GM12878 (cell line): ENCODE data around the gene SNX32. TPM values are rescaled to one million over a fixed set of nuclear protein-coding genes. Genes with fewer than 3 reads are reported as not detected.

Experiments used
- ATAC-seq: fragments of 200-7000 bp; cut with Tn5 transposase; 3 replicates; pipeline ENCODE4 v1.9.1; 2020; ENCODE audit warnings: mild to moderate bottlenecking, moderate library complexity
- BruUV-seq: library from RNA; stranded (reverse); fragments of 400-500 nt; replicated peaks from 2 replicates; lab custom pipeline; 2021; lab: Mats Ljungman, UMichigan
- CTCF ChIA-PET: fragments of 300-600 bp; sonication (Branson Sonifier 250); formaldehyde crosslinking; extraction: SDS; loops from one replicate; lab custom pipeline; 2021; ENCODE audit warnings: inconsistent platforms; lab: Yijun Ruan, JAX
- POLR2A ChIA-PET: fragments of 350-600 bp; formaldehyde crosslinking; extraction: SDS; loops from one replicate; lab custom pipeline; 2021; ENCODE audit warnings: inconsistent platforms; lab: Charles Lee
- RAD21 ChIA-PET: fragments of 300-600 bp; sonication (Branson Sonifier 250); formaldehyde crosslinking; loops from one replicate; lab custom pipeline; 2023; ENCODE audit warnings: antibody characterized with exemption; ENCODE audit not compliant: unreplicated experiment; lab: Charles Lee
- SMC1A ChIA-PET: fragments of 300-600 bp; sonication (Branson Sonifier 250); formaldehyde crosslinking; loops from one replicate; lab custom pipeline; 2023; ENCODE audit not compliant: unreplicated experiment, uncharacterized antibody; lab: Charles Lee
- DNase-seq: peaks from one replicate; pipeline ENCODE4 v3.0.0-alpha.2; 2011; ENCODE audit warnings: low read depth, low spot score
- FAIRE-seq: peaks from 3 replicates; lab custom pipeline; 2011; peaks lifted over from hg19 to GRCh38; lab: Jason Lieb, UNC
- H2AFZ ChIP-seq: 2 replicates; pipeline ENCODE4 v1.6.0; 2011; ENCODE audit warnings: low read depth, low read length, control low read depth; ENCODE audit not compliant: control insufficient read depth
- H3K27ac ChIP-seq: 2 replicates; pipeline ENCODE4 v1.5.1; 2011; ENCODE audit warnings: control low read depth; ENCODE audit not compliant: control insufficient read depth, insufficient read depth
- H3K27me3 ChIP-seq, 2 experiments: replicated peaks in 1 of 2; 2 replicates each; pipeline versions ENCODE4 v1.6.0 to v1.6.1; 2011; ENCODE audit warnings: low read length in 1 of 2; ENCODE audit not compliant: control insufficient read depth in 2 of 2, insufficient read depth in 2 of 2
- H3K36me3 ChIP-seq, 2 experiments: 2 replicates each; pipeline ENCODE4 v1.5.1; 2011; ENCODE audit warnings: low read length in 1 of 2; ENCODE audit not compliant: control insufficient read depth in 2 of 2, insufficient read depth in 2 of 2
- H3K4me1 ChIP-seq: 2 replicates; pipeline ENCODE4 v1.6.1; 2011; ENCODE audit warnings: mild to moderate bottlenecking, low read length, moderate library complexity, mixed read lengths; ENCODE audit not compliant: control insufficient read depth, insufficient read depth
- H3K4me2 ChIP-seq: 2 replicates; pipeline ENCODE4 v1.6.0; 2011; ENCODE audit warnings: control low read depth; ENCODE audit not compliant: control insufficient read depth, insufficient read depth
- H3K4me3 ChIP-seq: fragments of 200-600 bp; sonication (generic); 2 replicates; pipeline ENCODE4 v1.5.1; 2016
- H3K79me2 ChIP-seq: 2 replicates; pipeline ENCODE4 v1.6.0; 2011; ENCODE audit warnings: low read length; ENCODE audit not compliant: control insufficient read depth, insufficient read depth
- H3K9ac ChIP-seq: 2 replicates; pipeline ENCODE4 v1.8.0; 2011; ENCODE audit warnings: low read length, control low read depth, mixed read lengths; ENCODE audit not compliant: control insufficient read depth, insufficient read depth
- H3K9me3 ChIP-seq: replicated peaks from 3 replicates; pipeline ENCODE4 v1.5.1; 2011; ENCODE audit warnings: mild to moderate bottlenecking, low read length; ENCODE audit not compliant: control insufficient read depth, insufficient read depth
- H4K20me1 ChIP-seq: 2 replicates; pipeline ENCODE4 v1.6.0; 2011; ENCODE audit not compliant: control insufficient read depth, insufficient read depth
- DPF2 ChIP-seq: fragments of 450-650 bp; IDR thresholded peaks from 2 replicates; pipeline ENCODE4 v1.6.1; 2017; ENCODE audit warnings: mild to moderate bottlenecking
- FOXM1 ChIP-seq: IDR thresholded peaks from 2 replicates; pipeline ENCODE4 v1.6.1; 2012; ENCODE audit warnings: low read depth, mild to moderate bottlenecking, inconsistent platforms, low read length, moderate library complexity
- NR2F1 ChIP-seq: fragments of 450-650 bp; conservative IDR thresholded peaks from 2 replicates; pipeline ENCODE4 v1.6.1; 2017; ENCODE audit warnings: mild to moderate bottlenecking
- RELA ChIP-seq: fragments of 450-650 bp; IDR thresholded peaks from 2 replicates; pipeline ENCODE4 v1.8.0; 2014; ENCODE audit warnings: borderline replicate concordance; ENCODE audit not compliant: partially characterized antibody
- ZNF384 ChIP-seq: IDR thresholded peaks from 2 replicates; pipeline ENCODE4 v1.6.1; 2012; ENCODE audit warnings: low read depth, mild to moderate bottlenecking, low read length, improper control_type of control experiment, borderline replicate concordance
- WGBS: methylation state at CpG from one replicate; pipeline ENCODE4 v1.1.6; 2016; ENCODE audit warnings: low lambda C conversion rate; ENCODE audit not compliant: insufficient replicate concordance, insufficient coverage; ENCODE audit errors: missing lambda C conversion rate; 5-methylcytosine and 5-hydroxymethylcytosine counted together
- in situ Hi-C: fragments of 300-500 bp; cut with MboI; formaldehyde crosslinking; loops from 9 replicates; pipeline ENCODE4 v1.14.3; 2018; ENCODE audit warnings: mixed read lengths
- intact Hi-C: fragments of 100-400 bp; cut with micrococcal nuclease; formaldehyde crosslinking; loops from one replicate; pipeline ENCODE4 v1.14.2; 2022; ENCODE audit not compliant: unreplicated experiment
- polyA plus RNA-seq, 11 experiments: library from polyadenylated mRNA; depleted of rRNA in 4 of 11; unstranded in 6 of 11; stranded (reverse) in 5 of 11; fragments of >200 nt; fragmentation: Nextera tagmentation in 4 of 11; fragmentation: Illumina TruSeq in 1 of 11; extraction: Ambion mirVana in 4 of 11; extraction: Trizol in 1 of 11; gene quantifications; 1 replicate in 1 of 11; 2 replicates in 10 of 11; pipeline versions ENCODE4 v1.2.1 to v1.2.3, GENCODE V29; 2011 to 2016; ENCODE audit warnings: inconsistent platforms in 2 of 11, missing spikeins in 2 of 11, low read depth in 1 of 11
- total RNA-seq, 4 experiments: library from RNA; depleted of rRNA in 3 of 4; stranded (reverse); fragments of >200 nt in 3 of 4; fragmentation: Illumina TruSeq in 1 of 4; extraction: Trizol in 1 of 4; gene quantifications; 2 replicates each; pipeline versions ENCODE4 v1.2.1 to v1.2.3, GENCODE V29; 2013 to 2021
- TF ChIP-seq, protein P1 (sequence below): IDR thresholded peaks from 2 replicates; pipeline ENCODE4 v1.6.1; 2011; ENCODE audit warnings: mild to moderate bottlenecking, low read depth, low read length, moderate library complexity; ENCODE audit not compliant: insufficient replicate concordance

SNX32 gene
- total and polyA plus RNA-seq, 10 of the 15 experiments (the other 5 are each of a cell fraction or from before 2014, with no cell fraction given): 0.04 to 1.5 (median 0.11) TPM; not detected in 1

DNA sequence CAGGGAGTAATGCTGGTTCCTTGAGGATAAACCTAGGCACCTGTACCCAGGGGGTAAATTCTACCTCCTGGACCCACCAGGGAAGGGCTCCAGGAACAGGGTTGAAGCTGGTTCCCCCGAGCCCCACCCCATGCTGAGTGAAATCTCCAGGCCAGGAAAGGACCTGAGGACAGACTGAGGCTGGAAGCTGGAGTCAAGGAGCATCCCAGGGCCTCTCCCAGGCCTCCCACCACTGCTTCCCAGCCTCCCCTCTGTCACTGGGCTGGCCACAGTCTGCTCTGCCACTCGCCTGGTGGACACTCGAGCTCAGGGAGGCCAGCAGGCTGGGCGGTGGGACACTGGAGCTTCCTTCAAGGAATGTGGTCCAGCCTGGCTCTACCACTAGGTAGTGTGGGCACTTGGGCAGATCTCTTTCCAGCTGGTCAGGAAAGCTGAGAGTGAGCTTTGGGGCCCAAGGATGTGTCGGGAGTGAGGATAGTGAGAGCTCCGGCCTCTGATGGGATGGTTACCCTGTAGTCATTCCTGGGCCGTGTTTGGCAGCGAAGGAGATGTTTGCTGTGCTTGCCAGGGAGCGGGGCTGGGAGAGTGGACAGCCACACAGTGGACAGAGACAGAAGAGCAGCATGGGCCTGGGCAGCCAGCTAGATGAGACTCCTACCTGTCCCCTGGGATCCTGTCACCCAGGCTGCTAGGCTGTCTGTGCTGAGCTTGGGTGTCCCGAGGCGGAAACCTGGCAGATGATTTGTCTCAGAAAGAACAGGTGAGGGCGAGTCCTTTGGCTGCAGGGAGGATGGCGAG lies 43.5 kb upstream of the SNX32 start:
- no peak overlapping the region for H3K4me3 ChIP-seq
- peaks cover 11 to 12% of the 10 kb centered on the region in 2 experiments; a peak in 3 of 4 replicates for H3K27me3 ChIP-seq
- intact Hi-C loops (no loop called here), in situ Hi-C loops (no loop called here)
- no peaks in the 10 kb centered on the region for H3K36me3 ChIP-seq
- ChIA-PET POLR2A (interaction anchor here (0.6 to 5.8 kb wide), 9 partner anchors 10 to 409 kb away, joined by 3 to 27 read pairs (median 4); no protein-coding TSS in a partner anchor), SMC1A (interaction anchor here (0.8 to 2.7 kb wide), 5 partner anchors 11 to 27 kb away, joined by 3 to 17 read pairs (median 4); no protein-coding TSS in a partner anchor), RAD21 (interaction anchor here (0.9 to 2.7 kb wide), 4 partner anchors 10 to 28 kb away, joined by 3 to 24 read pairs (median 6); partner anchors contain the start of gene AP5B1), CTCF (interaction anchor here (0.6 to 5.9 kb wide), 6 partner anchors 10 to 94 kb away, joined by 3 to 62 read pairs (median 6); partner anchors contain the start of genes AP5B1 and MUS81)
- H4K20me1 ChIP-seq: no peaks in the 10 kb centered on the region
- H2AFZ ChIP-seq: no peak overlapping the region
- TF ChIP-seq, protein P1, sequence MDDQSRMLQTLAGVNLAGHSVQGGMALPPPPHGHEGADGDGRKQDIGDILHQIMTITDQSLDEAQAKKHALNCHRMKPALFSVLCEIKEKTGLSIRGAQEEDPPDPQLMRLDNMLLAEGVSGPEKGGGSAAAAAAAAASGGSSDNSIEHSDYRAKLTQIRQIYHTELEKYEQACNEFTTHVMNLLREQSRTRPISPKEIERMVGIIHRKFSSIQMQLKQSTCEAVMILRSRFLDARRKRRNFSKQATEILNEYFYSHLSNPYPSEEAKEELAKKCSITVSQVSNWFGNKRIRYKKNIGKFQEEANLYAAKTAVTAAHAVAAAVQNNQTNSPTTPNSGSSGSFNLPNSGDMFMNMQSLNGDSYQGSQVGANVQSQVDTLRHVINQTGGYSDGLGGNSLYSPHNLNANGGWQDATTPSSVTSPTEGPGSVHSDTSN: no peak
- TF ChIP-seq FOXM1: no peak
- no peak for TF ChIP-seq RELA
- TF ChIP-seq ZNF384: no peak
- no peak for TF ChIP-seq DPF2
- no peak for TF ChIP-seq NR2F1
- no peaks in the 10 kb centered on the region for H3K79me2 ChIP-seq
- no peak overlapping the region for H3K4me2 ChIP-seq
- FAIRE-seq: no peak
- no TSS peak for BruUV-seq
- H3K9ac ChIP-seq: no peak overlapping the region
- no peaks in the 10 kb centered on the region for H3K9me3 ChIP-seq
- no peak for ATAC-seq
- H3K4me1 ChIP-seq: peaks cover 34% of the 10 kb centered on the region
- WGBS: 67% methylated on average over 13 of the region's 13 CpGs
- DNase-seq: no peak
- H3K27ac ChIP-seq: no peak overlapping the region
